ENCODE results near the gene UBQLN1. TPM values are rescaled to one million over a fixed set of nuclear protein-coding genes. Genes with fewer than 3 reads are reported as not detected.

UBQLN1 gene
- total RNA-seq, 1 experiment from 2014 or later = 111 TPM

- Histone ChIP-seq H3K9ac (ENCODE audit: extremely low read depth, insufficient read length, low read length) (no peak overlapping the region), H3K23ac (ENCODE audit: insufficient read length, low read depth, low read length) (no peak overlapping the region), H4K20me1 (ENCODE audit: control insufficient read depth, insufficient read depth, insufficient read length) (no peaks in the 10 kb centered on the region), H4K91ac (ENCODE audit: insufficient read length, low read depth, low read length) (no peak overlapping the region), H2BK20ac (ENCODE audit: low read depth, low read length, poor library complexity, severe bottlenecking) (no peak overlapping the region), H2AFZ (ENCODE audit: low read length) (no peak overlapping the region), H2BK120ac (ENCODE audit: low read depth, low read length, poor library complexity, severe bottlenecking) (no peak overlapping the region), H3K79me2 (ENCODE audit: insufficient read depth, low read length) (no peaks in the 10 kb centered on the region), H3T11ph (ENCODE audit: low read length) (no peak overlapping the region), H3K27ac (ENCODE audit: insufficient read length, low read depth, low read length) (no peak overlapping the region), H3K14ac (ENCODE audit: insufficient read depth, low read length) (no peak overlapping the region), H3K18ac (ENCODE audit: insufficient read length, low read depth, low read length) (no peak overlapping the region), H3K4me1 (ENCODE audit: insufficient read depth, low read length) (no peaks in the 10 kb centered on the region), H3K27me3 (ENCODE audit: insufficient read depth, low read length) (no peaks in the 10 kb centered on the region), H3K56ac (ENCODE audit: insufficient read length, low read depth, low read length) (no peak overlapping the region), H3K4ac (ENCODE audit: low read depth, low read length) (no peak overlapping the region), H2BK12ac (ENCODE audit: insufficient read length, low read depth, low read length) (no peak overlapping the region), H4K8ac (replicated peaks; ENCODE audit: insufficient read length, low read depth, low read length) (no peak overlapping the region), H3K79me1 (ENCODE audit: insufficient read depth, low read depth, low read length, poor library complexity, severe bottlenecking) (no peaks in the 10 kb centered on the region), H2BK15ac (ENCODE audit: low read depth, low read length) (no peak overlapping the region), H2BK5ac (ENCODE audit: insufficient read length, low read length) (no peak overlapping the region), H3K9me3 (ENCODE audit: control insufficient read depth, low read depth, low read length) (no peaks in the 10 kb centered on the region), H3K4me2 (ENCODE audit: insufficient read depth, insufficient read length, low read length) (no peak overlapping the region), H4K5ac (ENCODE audit: insufficient read length, low read depth, low read length) (no peak overlapping the region), H3K23me2 (ENCODE audit: insufficient read length, low read depth, low read length, poor library complexity, severe bottlenecking) (no peaks in the 10 kb centered on the region), H2AK5ac (ENCODE audit: insufficient read length, low read length) (no peak overlapping the region)
- H3K4me1 Mint-ChIP-seq = no peaks in the 10 kb centered on the region
- no peaks in the 10 kb centered on the region for H3K9me3 Mint-ChIP-seq
- peaks cover 0 to 4% (median under 1%) of the 10 kb centered on the region in 3 experiments; a peak in 2 of 7 replicates for H3K36me3 Mint-ChIP-seq (ENCODE audit: insufficient read depth in 1 of 3, low read depth in 3 of 3)
- WGBS (ENCODE audit: extremely low coverage, insufficient read length, low lambda C conversion rate) = no CpG with 5 or more reads among the region's 1 CpG
- no peak for TF ChIP-seq CTCF (conservative IDR thresholded peaks at IDR 0.05)
- H3K27me3 Mint-ChIP-seq (ENCODE audit: low read depth) = no peaks in the 10 kb centered on the region
- no peak for DNase-seq
- H3K4me3 Mint-ChIP-seq = no peak overlapping the region
- no peak overlapping the region for H3K27ac Mint-ChIP-seq
These were observed 36.4 kb upstream of the UBQLN1 start for GRCh38 chr9:83744206-83744605.

Data from H9 (cell line).